Fibroblast of skin of left biceps (primary cell): Measurements from ENCODE around the gene NANP.
"Not testable (repeated sequence)": the region's sequence is repeated elsewhere in the genome, so short reads cannot be mapped to it uniquely, and the experiment has no call there.

ENCODE experiments used
- DNase-seq, 2 experiments: peaks; one replicate each; pipeline ENCODE4 v3.0.0-alpha.2; 2013; ENCODE audit warnings: low read depth in 2 of 2

Gene NANP

DNA sequence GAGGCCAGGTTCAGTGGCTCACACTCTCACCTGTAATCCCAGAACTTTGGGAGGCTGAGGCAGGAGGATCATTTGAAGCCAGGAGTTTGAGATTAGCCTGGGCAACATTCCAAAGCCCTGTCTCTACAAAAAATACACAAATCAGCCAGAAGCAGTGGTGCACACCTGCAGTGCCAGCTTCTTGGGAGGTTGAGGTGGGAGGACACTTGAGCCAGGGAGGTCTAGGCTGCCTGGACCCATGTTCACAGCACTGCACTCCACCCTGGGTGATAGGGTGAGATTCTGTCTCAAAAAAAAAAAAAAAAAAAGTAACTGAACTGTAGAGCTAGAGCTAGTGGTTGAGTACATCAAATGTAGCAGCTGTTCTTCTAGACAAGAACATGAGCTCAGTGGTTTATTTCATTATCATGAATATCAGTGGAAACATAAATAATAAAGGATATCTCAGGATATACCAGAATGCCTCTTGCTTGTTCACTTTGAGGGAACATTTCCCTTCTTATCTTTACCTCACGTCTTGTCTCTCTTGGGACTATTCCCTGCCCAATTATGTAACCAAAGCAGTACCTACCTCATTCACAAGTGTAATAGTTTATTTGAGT is 17.6 kb downstream of the NANP start:
- no peak for DNase-seq

DNA sequence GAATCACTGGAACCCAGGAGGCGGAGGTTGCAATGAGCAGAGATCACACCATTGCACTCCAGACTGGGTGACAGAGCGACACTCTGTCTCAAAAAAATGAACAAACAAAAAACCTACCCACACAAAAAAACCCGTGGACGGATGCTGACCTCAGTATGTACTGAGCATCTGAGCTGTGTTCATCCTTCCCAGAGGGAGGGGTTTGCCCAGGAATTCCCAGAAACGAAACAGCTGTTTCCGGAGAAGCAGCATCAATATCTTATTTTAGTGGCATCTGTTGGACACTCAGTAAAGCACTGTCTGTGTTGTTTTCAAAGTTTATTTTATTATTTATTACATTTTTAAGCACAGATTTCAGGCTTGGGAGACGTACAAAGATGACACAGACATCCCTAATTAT is 18.7 kb downstream of the NANP start:
- DNase-seq, result no peak

DNA sequence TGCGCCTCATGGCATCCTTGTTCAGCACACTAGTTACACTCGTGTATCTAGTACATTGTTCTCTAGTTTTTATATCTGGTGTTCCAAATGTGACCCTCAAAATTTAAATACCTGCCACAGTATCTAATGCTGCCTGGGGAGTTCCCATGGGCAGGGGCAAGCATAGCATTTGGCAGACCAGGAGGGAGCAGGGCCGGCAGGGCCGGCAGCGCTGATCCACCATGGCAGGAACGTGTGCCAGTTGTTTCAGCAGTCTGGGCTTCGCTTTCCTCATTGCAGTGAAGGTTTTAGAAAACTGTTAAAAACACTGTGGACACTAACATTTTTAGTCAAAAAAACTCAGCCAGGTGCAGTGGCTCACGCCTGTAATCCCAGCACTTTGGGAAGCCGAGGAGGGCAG is 19.2 kb downstream of the NANP start:
- no peak for DNase-seq

DNA sequence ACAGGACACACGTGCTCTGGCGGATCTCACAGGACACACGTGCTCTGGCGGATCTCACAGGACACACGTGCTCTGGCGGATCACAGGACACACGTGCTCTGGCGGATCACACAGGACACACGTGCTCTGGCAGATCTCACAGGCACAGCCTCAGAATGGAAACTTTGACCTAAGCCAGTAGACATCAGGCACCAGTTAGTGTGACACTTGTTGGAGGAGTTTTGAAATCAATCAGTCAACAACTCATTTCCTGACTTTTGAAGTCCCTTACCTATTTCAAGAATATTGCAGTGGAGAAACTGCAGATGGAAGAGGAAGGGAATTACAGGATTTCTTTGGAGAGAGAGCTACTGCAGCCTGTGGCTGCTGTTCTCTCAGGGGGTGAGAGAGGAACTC is 20.9 kb downstream of the NANP start:
- not testable (repeated sequence) for DNase-seq

DNA sequence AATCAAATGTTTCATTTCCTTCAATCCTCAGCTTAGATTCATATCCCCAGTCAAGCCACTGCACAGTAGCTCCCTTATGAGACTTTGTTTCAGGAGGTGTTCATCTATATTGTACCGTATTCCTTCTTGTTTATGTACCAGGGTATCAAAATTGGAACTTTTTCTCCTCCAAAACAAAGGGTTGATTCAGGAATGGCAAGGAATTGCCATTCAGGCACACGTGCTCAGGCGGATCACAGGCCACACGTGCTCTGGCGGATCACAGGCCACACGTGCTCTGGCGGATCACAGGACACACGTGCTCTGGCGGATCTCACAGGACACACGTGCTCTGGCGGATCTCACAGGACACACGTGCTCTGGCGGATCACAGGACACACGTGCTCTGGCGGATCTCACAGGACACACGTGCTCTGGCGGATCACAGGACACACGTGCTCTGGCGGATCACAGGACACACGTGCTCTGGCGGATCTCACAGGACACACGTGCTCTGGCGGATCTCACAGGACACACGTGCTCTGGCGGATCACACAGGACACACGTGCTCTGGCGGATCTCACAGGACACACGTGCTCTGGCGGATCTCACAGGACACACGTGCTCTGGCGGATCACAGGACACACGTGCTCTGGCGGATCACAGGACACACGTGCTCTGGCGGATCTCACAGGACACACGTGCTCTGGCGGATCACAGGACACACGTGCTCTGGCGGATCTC is 21.5 kb downstream of the NANP start:
- DNase-seq, result not testable (repeated sequence)

DNA sequence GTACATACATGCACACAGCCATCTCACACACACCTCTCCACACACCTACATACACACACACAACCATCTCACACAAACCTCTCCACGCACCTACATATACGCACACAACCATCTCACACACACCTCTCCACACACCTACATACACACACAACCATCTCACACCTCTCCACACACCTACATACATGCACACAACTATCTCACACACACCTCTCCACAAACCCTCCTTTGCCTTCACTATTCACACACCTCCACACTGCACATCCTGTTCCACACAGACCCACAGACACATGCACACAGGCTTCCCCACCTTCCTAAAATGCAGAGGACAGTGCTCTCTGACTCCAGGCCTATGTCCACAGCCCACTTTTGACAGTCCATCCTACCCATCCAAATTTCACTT is 22.2 kb downstream of the NANP start:
- DNase-seq, result no peak

DNA sequence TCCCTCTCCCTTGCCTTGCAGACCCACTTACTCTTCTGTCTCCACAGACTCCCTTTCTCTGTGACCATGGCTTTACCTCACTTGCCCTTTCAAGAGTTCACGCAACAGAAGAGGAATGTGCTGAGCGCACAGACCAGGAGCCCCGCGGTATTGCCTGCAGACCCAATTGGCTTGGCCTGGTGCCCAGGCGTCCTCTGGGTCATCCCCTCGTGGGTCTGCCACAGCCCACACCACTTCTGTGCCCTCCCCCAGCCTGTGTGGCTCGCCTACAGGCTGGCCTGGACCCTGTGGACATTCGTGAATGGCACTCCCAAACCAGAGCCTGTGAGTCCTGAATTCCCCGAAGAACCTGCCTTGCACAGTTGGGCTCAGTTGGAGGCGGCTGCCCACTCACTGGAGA is 23.2 kb downstream of the NANP start:
- DNase-seq, result no peak

DNA sequence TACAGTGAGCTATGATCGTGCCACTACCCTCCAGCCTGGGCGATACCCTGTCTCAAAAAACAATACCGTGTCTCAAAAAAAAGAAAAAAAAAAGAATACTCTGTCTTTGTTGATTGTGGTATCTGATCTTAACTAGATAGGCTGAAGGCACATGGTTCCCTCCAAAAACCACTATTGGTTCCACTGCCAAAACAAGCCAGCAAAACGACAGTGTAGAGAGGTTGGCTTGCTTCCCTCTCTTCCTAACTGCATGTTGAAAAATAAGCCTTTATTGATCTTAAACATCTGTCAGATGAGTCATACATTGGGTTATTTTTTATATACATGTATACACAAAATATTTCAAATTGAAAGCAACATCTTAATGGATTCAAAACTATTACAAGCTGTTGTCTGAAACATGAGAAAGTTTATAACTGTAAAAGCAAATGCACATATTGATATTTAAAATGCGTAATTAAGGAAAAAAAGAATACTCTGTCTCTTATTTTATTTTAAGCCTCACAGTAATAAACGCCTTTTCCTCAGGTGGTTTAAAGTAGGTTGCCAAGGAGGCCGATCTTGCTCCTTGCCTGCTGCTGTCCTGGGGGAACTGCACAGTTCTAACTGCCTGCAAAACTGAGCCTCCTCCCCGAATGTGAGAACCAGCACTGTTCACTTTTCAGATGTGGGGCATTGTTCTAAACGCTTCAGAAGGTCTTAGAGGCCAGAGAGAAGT is 31.5 kb downstream of the NANP start:
- no peak for DNase-seq

DNA sequence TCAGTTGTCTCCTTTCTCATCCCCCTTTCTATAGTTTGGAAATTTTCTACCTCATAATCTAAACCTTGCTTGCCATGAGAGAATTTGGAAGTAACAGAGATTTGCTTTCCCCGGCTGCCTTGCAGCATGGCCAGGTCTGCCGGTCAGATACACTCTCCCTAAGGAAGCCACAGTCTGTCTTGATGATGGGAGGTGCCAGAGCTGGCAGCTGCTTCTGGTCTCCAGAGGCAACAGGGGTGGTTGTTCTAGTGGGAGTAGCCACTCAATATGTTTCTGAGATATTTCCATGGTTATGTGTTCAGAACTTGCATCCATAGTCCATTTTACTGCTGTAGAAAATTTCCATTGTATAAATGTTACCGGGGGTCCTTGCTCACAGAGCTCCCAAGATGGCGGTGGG is 33.0 kb downstream of the NANP start:
- not testable (repeated sequence) for DNase-seq

DNA sequence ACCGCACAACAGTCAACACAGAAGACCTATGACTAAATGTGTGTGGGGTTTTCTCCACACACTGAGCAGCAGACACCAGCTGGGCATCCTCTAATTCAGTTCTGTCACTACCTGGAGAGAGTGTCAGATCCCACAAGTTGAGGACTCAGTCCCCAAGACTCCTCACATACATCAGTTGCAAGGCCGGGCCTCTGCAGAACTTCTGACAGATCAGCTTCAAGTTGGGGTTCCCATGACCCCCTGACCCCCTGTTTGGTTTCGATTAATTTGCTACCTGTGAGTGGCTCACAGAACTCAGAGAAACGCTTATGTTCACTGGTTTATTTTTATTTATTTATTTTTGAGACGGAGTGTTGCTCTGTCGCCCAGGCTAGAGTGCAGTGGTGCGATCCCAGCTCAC is 35.3 kb downstream of the NANP start:
- DNase-seq, result no peak

DNA sequence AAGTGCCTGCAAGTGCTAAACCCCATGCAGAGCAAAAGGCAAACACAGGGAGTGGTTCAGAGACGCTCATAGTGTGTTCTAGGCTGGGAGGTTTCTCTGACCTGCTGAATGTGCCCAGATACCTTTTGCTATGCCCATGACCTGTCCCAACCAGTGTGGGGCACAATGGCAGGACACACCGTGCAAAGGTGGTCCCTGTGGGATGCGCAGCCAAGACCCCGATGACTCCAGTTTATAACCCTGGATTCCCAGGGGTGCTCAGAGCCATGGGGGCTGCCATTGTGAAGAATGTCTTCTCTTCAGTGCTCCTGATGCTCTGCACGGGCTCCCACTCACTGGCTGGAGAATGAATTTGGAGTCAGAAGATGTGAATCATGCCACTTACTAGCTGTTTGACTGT is 36.3 kb downstream of the NANP start:
- DNase-seq, result no peak

DNA sequence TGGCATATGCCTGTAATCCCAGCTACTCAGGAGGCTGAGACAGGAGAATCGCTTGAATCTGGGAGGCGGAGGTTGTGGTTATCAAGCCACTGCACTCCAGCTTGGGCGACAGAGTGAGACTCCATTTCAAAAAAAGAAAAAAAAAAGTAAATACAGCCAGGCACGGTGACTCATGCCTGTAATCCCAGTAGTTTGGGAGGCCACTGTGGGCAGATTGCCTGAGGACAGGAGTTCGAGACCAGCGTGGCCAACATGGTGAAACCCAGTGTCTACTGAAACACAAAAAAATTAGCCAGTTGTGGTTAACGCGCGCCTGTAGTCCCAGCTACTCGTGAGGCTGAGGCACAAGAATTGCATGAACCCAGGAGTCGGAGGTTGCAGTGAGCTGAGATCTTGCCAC is 36.9 kb downstream of the NANP start:
- no peak for DNase-seq

DNA sequence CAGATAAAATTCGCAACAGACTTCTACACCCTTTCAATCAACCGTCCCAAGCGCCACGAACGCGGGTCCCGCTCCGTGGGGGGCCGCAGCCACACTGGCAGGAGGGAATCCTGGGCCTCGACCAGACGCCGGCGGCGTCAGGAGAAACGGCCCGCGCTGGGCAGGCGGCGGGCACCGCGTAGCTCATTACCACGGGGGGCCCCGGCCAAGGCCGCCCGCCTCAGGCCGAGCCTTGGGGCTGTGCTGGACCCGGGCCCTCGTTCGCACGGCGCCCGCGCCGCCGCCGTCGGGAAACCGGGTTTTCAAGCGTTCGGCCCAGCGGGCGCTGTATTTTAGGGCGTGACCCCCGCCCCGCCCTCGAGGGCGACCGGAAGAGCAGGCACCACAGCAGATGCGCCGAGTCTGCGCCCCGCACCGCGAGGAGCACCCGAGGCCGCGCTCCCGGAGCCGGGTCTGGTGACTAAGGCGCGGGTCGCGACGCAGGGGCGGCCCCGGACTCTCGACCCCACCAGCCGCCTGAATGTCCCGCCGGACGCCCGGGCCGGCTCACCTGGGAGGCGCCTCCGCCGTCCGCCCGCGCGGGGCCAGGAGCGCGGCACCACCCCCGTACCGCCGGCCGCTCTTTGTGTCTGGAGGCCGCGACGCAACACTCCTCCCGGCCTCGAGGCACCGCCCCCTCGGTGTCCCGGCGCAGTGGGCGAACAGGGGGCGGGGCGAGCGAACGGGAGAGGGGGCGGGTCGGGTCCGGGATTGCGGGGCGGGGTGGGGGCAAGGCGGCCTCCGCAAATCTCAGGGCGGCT is 38.7 kb downstream of the NANP start, which contains the start of gene NINL:
TSS of gene NINL (minus strand) at position 627 of the 800 bp plus-strand sequence. CDS start 58,944 bp downstream, outside the sequence.
- DNase-seq, result peak; percentile 33 to 46

DNA sequence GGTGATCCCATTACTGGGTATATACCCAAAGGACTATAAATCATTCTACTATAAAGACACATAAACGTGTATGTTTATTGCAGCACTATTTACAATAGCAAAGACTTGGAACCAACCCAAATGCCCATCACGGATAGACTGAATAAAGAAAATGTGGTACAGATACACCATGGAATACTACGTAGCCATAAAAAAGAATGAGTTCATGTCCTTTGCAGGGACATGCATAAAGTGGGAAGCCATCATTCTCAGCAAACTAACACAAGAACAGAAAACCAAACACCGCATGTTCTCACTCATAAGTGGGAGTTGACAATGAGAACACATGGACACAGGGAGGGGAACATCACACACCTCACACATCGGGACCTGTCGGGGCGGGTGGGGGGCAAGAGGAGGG is 40.2 kb downstream of the NANP start:
- not testable (repeated sequence) for DNase-seq

DNA sequence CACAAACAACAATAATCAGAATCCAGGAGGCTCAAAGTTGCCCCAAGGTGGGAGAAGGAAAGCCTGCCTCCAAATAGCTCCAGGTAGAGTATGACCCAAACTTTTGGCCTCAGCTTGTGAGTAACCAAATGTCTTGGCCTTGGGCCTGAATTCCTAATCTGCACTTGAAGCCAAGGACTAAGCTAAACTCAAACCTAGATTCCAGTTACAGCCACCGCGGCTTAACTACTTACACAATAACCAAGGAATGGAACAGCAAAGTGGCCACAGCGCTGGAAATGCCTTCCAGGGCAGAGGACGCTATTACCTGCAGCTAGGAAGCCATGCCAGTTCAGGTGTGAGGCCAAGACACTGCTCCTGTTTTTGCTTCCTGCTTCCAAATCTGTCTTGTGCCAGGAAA is 43.1 kb downstream of the NANP start:
- DNase-seq, result no peak

DNA sequence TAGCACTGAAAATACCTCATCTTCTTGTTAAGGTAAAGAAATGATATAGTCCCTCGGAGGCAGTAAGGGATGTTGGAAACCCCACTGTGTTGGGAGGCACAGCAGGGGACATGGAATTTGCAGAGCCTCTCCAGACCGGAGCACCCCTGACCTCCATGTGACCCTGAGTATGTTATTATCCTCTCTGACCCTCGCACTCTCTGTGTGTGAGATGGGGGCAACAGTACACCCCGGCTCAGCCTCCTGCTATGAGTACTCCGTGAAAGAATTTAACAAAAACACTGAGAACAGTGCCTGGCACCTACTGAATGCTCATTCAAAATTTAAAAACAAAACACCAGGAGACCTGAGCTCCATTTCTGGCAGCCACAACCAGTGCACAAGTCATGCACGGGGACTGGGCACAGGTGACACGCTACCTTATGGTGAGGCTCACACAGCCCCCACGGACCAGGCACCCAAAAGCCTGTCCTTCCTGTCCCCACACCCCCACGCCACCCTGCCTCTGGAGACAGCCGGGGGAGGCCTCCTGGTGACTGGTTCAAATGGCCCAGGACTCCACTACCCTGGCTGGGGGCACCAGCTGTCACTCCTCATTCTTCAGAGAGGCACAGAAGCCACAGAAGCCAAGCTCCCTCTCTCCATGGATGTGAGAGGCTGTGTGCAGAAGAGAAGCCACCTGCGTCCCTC is 44.6 kb downstream of the NANP start:
- no peak for DNase-seq

DNA sequence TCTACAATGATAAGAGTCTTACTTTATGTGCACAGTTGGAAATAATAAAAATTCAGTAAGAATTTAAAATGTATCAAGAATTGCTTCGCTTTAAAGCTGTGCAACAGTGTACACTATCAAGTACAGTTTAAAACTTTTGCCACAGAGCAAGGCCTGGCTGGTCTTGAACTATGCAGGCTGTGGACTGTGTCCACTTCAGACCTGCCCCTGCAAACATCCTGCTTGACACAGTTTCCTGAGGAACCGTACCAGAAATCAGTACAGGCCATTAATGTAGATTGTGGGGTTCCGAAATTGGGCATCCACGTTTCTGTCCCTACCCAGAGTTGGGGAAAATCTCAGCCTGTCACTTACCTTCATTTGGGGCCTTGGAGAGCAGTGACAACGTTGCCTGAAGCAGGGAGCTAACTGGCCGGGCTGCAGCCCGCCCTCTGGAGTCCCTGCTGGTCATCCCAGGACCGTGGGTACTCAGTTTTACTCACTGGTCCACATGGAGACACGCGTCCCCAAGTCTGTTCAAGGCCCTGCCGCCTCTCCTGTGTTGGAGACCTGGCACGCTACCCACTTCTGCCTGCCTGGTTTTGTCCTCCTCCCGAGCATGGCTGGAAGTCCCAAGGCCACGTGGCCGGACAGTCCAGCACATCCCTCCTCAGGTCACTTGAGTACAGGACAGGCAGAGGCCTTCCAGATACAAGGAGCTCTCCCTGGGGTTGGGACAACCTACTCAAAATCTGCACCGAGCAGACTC is 46.9 kb downstream of the NANP start:
- no peak for DNase-seq

DNA sequence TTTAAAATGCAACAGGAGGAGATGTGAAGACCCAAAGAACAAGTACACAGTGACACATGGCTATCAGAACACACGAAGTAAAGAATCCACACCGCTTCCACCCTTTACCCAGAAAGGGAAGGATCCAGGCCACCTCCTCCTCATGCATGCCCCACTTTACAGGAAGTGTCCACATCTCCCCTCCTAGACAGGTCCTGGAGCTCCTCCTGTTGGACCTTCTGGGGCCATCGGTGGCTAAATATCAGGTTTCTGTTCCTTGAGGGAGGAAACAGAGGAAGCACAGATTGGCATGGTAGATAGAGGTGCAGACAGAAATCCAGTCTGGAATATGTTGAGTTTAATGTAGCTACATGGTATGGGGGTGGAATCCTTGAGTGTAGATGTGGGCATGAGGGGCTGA is 49.4 kb downstream of the NANP start:
- no peak for DNase-seq

DNA sequence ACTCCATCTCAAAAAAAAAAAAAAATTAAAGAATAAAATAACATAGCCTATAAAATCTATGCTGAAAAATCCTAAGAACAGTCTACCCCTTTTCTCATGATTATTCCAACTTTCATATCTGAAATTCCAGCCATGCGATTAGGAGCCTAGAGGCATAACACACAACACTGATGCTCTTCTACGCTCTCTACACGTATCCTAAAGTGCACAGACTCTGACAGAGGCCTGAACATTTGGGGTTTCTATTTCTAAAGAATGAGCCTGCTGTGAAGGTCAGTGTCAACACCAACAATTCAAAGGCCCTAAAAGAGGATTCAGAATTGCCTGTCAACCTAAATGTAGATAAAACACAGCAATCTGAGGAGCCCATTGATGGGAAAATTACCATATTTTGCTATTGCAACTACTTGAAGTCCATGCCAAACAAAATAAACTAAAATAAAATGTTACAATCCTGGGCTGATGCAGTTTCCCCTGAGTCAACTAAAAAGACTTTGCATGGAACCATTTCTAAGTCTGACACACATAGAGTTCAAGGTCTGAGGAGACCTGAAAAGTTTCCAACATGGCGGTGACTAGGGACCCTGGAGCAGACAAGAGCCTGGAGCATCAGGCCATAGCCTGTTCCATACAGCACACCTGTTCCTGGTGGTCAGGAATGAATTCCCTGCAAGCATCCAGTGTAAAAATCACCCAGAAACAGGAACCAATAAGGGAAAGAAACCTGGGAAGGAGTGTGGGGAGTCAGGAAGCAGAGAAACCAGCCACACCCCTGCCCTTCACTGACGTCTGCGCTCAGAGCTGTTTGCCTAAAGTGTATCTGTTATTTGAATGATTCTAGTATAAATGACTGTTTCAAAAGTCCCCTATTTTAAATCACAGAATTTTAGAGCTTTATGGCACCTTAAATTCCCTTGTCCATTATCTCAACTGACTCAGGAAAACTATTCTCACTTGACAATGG is 50.2 kb downstream of the NANP start:
- DNase-seq, result no peak

DNA sequence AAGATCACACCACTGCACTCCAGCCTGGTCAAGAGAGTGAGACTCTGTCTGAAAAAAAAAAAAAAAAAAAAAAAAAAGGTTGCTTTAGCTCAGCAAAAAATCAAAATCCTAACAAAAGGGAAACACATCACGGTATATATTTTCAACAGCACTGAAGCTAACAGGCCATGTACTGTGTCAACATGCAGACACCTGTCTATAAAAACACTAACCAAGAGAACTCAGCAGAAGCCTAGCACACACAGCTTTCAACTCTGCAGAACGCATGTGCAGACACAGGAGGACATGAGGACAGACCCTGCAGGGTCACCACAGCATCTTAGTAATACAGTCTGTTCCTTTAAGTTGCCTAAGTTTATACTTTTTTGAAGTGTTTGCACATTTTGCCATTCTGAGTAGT is 52.0 kb downstream of the NANP start:
- DNase-seq, result no peak
